Hindlimb muscle (tissue), 1 donor: Measurements from ENCODE around the gene INSR. TPM values are rescaled to one million over a fixed set of nuclear protein-coding genes. Genes with fewer than 3 reads are reported as not detected.
"Not testable (repeated sequence)": the region's sequence is repeated elsewhere in the genome, so short reads cannot be mapped to it uniquely, and the experiment has no call there.

Source experiments
- DNase-seq: peaks from one replicate; pipeline ENCODE4 v3.0.0-alpha.2; 2013
- polyA plus RNA-seq: library from polyadenylated mRNA; unstranded; fragments of 120-200 nt; gene quantifications from one replicate; pipeline ENCODE4 v1.2.1, GENCODE V29; 2013; ENCODE audit not compliant: insufficient read length

The INSR gene
- polyA plus RNA-seq, 1 donor: 19.0 TPM

GRCh38 chr19:7188698-7189629, 105.2 kb downstream of the INSR start:
- DNase-seq: no peak

GRCh38 chr19:7187605-7188339, 106.4 kb downstream of the INSR start:
- DNase-seq: no peak

GRCh38 chr19:7182489-7182888, 111.7 kb downstream of the INSR start:
- DNase-seq: no peak

DNA sequence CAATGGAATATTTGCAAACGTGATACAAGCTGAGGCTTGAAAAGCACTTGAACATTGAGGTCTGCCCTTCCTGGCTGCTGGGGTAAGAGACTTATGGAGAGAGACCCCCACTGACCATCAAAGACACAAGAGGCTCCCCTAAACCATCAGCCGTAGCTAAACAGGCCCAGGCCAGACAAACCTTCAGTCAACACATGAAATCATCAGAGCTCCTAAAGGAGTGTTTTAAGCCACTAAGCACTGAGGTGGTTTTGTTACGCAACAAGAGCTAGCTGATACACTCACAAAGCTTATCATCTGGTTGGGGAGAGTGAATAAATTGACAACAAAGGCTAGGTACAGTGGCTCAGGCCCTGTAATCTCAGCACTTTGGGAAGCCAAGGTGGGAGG, 114.3 kb downstream of the INSR start:
- no peak for DNase-seq

GRCh38 chr19:7177926-7178325, 116.3 kb downstream of the INSR start:
- DNase-seq: no peak

- DNase-seq: no peak
Measured at GRCh38 chr19:7176792-7177191, 117.4 kb downstream of the INSR start.

DNA sequence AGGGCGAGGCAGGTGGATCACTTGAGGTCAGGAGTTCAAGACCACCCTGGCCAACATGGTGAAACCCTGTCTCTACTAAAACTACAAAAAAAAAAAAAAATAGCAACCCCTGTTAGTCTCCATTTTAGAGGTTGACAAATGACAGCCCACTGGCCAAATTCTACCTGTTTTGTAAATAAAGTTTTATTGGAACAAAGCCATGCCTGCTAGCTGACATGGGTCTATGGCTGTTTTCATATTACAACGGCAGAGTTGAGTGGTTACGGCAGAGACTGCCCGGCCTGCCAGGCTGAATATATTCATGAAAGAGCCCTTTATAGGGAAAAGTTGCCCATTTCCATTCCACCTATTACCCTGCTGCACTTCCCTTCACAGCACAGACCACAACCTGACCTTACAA, 121.4 kb downstream of the INSR start:
- no peak for DNase-seq

- DNase-seq: no peak
Measured at GRCh38 chr19:7170983-7171382, 123.2 kb downstream of the INSR start.

- DNase-seq: no peak
Measured at GRCh38 chr19:7168941-7169340, 125.3 kb downstream of the INSR start.

DNA sequence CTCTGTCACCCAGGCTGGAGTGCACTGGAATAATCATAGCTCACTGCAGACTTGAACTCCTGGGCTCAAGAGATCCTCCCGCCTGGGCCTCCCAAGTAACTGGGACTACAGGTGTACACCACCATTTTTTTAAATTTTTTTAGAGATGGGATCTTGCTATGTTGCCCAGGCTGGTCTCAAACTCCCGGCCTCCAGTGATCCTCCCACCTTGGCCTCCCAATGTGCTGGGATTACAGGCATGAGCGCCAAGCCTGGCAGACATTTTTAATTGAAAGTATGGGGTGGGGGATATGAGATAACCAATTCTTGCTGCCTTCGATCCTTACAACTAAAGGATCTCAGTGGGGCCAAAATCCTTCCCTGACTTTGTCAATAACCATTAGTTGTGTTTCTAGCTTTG, 132.9 kb downstream of the INSR start:
- DNase-seq: no peak

DNA sequence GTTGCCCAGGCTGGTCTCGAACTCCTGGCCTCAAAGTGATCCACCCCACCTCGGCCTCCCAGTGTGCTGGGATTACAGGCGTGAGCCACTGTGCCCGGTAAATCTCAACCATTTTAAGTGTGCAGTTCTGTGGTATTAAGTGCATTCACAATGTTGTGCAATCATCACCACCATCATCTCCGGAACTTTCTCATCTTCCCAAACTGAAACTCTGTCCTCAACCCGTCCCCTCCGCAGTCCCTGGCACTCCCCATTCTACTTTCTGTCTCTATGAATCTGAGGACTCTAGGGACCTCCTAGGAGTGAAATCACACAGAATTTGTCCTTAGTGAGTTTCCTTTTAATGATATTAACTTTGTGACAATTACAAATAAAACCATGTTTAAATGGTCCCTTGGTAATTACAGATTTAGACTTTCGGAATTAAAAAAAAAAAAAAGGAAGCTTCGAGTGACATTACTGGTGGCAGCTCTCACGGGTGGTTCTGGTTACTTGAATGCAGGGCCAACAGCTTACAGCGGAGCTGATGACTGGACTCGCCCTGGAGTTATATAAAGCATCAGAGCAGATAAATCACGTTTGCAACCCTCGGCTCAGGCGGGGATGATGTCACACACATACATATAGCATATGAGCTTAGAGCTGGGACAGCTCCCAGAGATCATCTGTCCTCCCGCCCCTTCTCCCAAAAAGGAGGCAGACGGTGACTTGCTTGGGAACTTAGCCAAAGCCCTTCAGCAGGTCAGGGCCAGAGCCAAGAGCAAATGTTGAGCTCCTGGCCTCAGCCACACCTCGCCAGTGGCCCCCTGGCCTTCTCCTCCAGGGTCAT, 134.9 kb downstream of the INSR start:
- peak; percentile 78 for DNase-seq

DNA sequence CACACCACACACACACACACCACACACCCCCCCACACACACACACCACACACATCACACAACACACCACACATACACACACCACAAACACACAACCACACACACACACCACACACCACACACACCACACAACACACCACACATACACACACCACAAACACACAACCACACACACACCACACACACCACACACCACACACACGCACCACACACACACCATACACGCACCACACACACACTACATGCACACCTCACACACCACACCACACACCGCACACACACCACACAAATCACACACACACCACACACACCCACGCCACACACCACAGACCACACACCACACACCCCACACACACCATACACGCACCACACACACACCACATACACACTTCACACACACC, 141.2 kb downstream of the INSR start:
- DNase-seq: no peak

DNA sequence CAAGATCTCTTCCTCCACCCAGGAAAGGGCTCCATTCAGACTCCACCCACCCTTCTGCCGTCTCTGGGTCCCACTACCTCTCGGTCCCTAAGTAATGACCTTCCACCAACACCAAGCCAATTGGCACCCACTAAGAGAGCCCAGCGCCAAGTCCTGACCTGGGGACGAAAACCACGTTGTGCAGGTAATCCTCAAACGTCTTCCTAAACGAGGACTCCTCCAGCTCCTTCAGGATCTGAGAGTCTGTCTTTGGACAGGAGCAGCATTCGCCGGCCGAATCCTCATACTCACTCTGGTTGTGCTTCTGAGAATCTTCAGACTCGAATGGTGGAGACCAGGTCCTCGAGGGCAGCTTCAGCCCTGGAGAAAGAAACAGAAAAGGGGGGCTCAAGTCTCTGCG, 141.6 kb downstream of the INSR start:
- DNase-seq: no peak

DNA sequence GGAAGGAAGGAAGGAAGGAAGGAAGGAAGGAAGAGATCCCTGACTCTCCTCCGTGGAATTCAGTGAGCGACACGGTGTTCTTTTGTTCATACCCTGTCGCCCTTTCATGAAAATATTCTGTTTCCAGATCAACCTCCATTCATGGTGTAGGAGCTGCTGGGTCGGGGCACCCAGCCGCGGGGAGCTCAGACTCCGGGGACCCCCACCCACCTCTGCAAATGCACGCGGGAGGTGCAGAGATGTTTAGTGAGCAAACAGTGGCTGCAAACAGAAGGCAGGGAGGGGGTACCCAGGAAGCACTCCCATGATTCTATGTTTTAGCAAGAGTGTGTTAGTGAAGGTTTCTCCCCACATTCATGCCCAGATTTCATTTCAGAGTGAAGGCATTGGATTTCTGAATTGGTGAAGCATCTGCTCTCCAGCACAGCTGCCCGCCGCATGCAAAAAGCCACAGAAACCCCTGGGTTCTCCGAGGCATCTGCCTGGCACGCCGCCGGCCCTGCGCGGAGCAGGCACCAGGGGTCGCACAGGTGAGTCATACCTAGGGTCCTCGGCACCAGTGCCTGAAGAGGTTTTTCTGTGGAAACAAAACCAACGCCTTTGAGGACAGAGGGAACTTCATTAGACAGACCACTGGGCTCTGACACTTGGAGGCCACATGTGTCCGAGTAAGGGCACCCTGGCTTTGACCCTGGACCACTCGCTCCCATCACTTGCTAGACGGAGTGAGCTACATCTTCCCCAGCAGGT, 144.1 kb downstream of the INSR start:
- no peak for DNase-seq

GRCh38 chr19:7147119-7147675, 147.0 kb downstream of the INSR start:
- not testable (repeated sequence) for DNase-seq

GRCh38 chr19:7146086-7146485, 148.1 kb downstream of the INSR start:
- DNase-seq: not testable (repeated sequence)

GRCh38 chr19:7145494-7145893, 148.7 kb downstream of the INSR start:
- DNase-seq: no peak

- no peak for DNase-seq
Measured at GRCh38 chr19:7142771-7143170, 151.4 kb downstream of the INSR start.

GRCh38 chr19:7140137-7140536, 154.1 kb downstream of the INSR start:
- no peak for DNase-seq

DNA sequence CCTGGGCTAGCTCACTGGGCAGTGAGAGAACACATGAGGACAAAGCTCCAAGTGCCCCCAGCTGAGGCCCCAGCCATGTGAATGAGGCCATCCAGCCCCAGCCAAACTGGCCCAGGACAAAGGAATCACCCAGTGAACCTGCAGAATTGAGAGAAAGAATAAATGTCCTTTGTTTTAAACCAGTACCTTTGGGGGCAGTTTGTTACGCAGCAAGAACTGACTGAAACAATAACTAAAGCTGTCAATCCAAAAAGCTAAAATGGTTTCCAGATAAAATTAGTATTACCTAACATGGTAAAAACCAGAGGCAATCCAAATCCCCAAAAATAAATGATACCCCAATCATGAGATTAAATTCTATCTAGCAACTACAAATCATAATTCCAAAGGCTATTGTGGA, 155.1 kb downstream of the INSR start:
- no peak for DNase-seq

GRCh38 chr19:7138402-7138801, 155.8 kb downstream of the INSR start:
- no peak for DNase-seq

DNA sequence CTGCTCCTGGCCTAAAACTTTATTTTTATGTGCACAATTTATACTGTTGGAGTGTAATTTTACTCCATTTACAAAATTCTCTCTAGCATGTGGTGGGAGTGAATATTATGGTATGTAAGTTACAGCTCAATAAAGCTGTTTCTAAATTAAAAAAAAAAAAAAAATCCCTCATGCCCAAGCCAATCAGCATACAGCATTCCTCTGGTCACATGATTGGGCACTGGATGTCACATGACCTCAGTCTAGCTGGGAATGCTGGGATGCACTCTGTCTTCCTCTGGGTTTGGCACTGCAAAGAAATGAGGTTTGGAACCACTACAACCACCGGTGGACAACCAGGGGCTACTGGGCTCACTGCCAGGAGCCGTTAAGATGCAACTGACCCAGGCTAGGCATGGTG, 157.1 kb downstream of the INSR start:
- no peak for DNase-seq
